Adipocyte (in vitro differentiated cells): ENCODE data around the gene OPN1LW.

ENCODE experiments used
- DNase-seq: peaks from one replicate; pipeline ENCODE4 v3.0.0-alpha.2; 2015; ENCODE audit warnings: low read depth
- H3K27me3 ChIP-seq: replicated peaks from 2 replicates; pipeline ENCODE4 v1.7.0; 2013; ENCODE audit warnings: mild to moderate bottlenecking, low read length, moderate library complexity; ENCODE audit not compliant: control insufficient read depth, insufficient read depth
- H3K36me3 ChIP-seq: 2 replicates; pipeline ENCODE4 v1.7.0; 2013; ENCODE audit warnings: low read length, mild to moderate bottlenecking, moderate library complexity; ENCODE audit not compliant: control insufficient read depth, insufficient read depth, severe bottlenecking
- H3K4me1 ChIP-seq: 2 replicates; pipeline ENCODE4 v1.7.0; 2013; ENCODE audit warnings: mild to moderate bottlenecking, low read length, moderate library complexity; ENCODE audit not compliant: control insufficient read depth, insufficient read depth
- H3K4me3 ChIP-seq: 2 replicates; pipeline ENCODE4 v1.7.0; 2013; ENCODE audit warnings: mild to moderate bottlenecking, low read length, moderate library complexity
- H3K9ac ChIP-seq: 2 replicates; pipeline ENCODE4 v1.7.0; 2013; ENCODE audit warnings: mild to moderate bottlenecking, low read length, moderate library complexity
- H3K9me3 ChIP-seq: 2 replicates; pipeline ENCODE4 v1.7.0; 2013; ENCODE audit warnings: mild to moderate bottlenecking, low read length, moderate library complexity; ENCODE audit not compliant: control insufficient read depth

Gene OPN1LW

DNA sequence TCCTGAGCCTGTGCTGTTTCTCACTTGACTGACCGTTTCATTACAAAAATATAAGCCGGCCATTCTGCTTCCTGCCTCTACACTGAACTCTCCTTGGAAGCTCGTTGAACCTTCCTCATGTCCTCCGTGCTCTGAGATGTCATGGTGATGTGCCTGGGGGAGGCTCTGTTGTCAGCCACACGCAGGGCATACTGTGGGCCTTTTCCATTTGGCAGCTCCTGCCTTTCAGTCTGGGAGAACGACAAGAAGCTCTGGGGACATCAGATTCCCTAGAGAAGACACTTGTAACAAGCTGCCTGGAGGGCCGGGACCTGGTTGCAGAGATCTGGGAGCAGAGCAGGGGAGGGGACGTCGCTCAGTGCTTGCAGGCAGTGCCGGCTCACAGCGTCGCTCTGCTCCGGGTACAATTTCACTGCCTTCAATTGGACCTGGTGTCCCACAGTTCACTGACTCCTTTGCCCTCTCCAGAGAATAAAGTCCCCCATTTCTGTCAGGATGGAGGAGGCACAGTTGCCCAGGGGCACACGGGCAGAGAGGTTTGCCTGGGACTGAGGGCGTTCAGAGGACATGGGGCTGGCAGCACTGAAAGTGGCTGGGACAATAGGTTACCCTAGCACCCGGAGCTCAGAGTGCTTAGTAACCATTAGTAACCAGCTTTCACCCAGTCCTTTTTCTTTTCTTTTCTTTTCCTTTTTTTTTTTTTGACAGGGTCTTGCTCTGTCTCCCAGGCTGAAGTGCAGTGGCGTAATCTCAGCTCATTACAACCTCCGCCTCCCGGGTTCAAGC is 27.4 kb upstream of the OPN1LW start:
- Histone ChIP-seq H3K27me3 (peaks cover 38% of the 10 kb centered on the region), H3K36me3 (no peaks in the 10 kb centered on the region)
- no peak for DNase-seq

GRCh38 chrX:154117566-154117965 is 26.5 kb upstream of the OPN1LW start:
- Histone ChIP-seq H3K36me3 (no peaks in the 10 kb centered on the region), H3K9ac (no peak overlapping the region), H3K4me3 (no peak overlapping the region), H3K4me1 (no peaks in the 10 kb centered on the region), H3K27me3 (peaks cover 38% of the 10 kb centered on the region), H3K9me3 (peaks cover 11% of the 10 kb centered on the region)
- DNase-seq = no peak

More for the DNA sequence above, 27.4 kb upstream of the OPN1LW start:
- H3K4me3 ChIP-seq = no peak overlapping the region
- no peaks in the 10 kb centered on the region for H3K4me1 ChIP-seq
- H3K9ac ChIP-seq = no peak overlapping the region
- peaks cover 11% of the 10 kb centered on the region for H3K9me3 ChIP-seq

DNA sequence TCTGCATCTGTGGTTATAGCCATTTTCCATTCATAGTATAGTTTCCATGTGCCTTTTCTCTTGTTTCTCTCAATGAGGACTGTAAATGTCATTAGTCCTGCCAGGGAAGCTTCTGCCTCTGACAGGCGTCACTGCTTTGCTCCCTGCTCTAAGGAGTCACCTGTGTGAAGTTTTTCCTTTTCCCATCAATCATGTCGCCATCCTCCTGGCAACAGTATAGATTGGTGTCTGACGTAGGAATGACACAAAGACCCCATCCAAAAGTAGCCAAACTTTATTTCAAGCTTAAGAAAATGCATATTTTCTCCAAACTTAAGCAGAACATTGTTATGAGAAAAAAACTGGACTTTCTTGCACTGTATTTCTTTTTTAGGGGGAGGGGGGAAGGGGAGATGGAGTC is 23.5 kb upstream of the OPN1LW start:
- Histone ChIP-seq H3K4me3 (no peak overlapping the region), H3K4me1 (no peaks in the 10 kb centered on the region)
- no peak for DNase-seq

DNA sequence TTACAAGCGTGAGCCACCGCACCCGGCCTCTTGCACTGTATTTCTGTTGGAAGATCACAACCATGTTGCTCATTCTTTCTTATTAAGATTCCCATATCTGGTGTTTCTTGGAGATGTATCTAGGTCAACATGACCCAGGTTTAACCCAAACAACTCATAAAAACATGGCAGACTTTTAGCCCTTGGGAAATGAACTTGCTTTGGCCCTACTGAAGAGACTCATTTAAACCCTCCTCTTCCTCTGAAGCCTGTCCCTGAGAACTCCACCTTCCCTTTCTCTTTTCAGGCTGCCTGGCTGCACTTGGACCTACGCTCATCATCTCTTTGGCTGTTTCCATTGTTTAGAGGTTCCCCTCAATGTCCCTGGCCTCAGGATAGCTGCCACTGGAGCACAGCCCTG is 22.8 kb upstream of the OPN1LW start:
- Histone ChIP-seq H3K9ac (no peak overlapping the region), H3K4me1 (no peaks in the 10 kb centered on the region), H3K9me3 (peaks cover 14% of the 10 kb centered on the region), H3K27me3 (peaks cover 18% of the 10 kb centered on the region), H3K36me3 (no peaks in the 10 kb centered on the region), H3K4me3 (no peak overlapping the region)
- DNase-seq = no peak

More for the DNA sequence above, 23.5 kb upstream of the OPN1LW start:
- Histone ChIP-seq H3K9me3 (peaks cover 11% of the 10 kb centered on the region), H3K27me3 (peaks cover 22% of the 10 kb centered on the region), H3K36me3 (no peaks in the 10 kb centered on the region), H3K9ac (no peak overlapping the region)

GRCh38 chrX:154121961-154122360 is 22.1 kb upstream of the OPN1LW start:
- Histone ChIP-seq H3K4me3 (no peak overlapping the region), H3K4me1 (no peaks in the 10 kb centered on the region), H3K27me3 (peaks cover 10% of the 10 kb centered on the region), H3K9ac (no peak overlapping the region), H3K36me3 (no peaks in the 10 kb centered on the region), H3K9me3 (peaks cover 14% of the 10 kb centered on the region)
- no peak for DNase-seq

- peaks cover 8% of the 10 kb centered on the region for H3K27me3 ChIP-seq
- no peak overlapping the region for H3K4me3 ChIP-seq
- H3K9ac ChIP-seq = no peak overlapping the region
- no peaks in the 10 kb centered on the region for H3K36me3 ChIP-seq
- no peak for DNase-seq
- H3K4me1 ChIP-seq = no peaks in the 10 kb centered on the region
- peaks cover 8% of the 10 kb centered on the region for H3K9me3 ChIP-seq
Measured at GRCh38 chrX:154123241-154124219, 20.5 kb upstream of the OPN1LW start.

GRCh38 chrX:154125391-154126040 is 18.5 kb upstream of the OPN1LW start:
- H3K27me3 ChIP-seq = peaks cover 8% of the 10 kb centered on the region
- H3K36me3 ChIP-seq = no peaks in the 10 kb centered on the region
- no peak for DNase-seq
- H3K4me3 ChIP-seq = no peak overlapping the region
- H3K9ac ChIP-seq = no peak overlapping the region
- H3K4me1 ChIP-seq = no peaks in the 10 kb centered on the region
- peaks cover 5% of the 10 kb centered on the region for H3K9me3 ChIP-seq

GRCh38 chrX:154126101-154126500 is 17.9 kb upstream of the OPN1LW start:
- no peaks in the 10 kb centered on the region for H3K36me3 ChIP-seq
- no peak overlapping the region for H3K9ac ChIP-seq
- H3K4me3 ChIP-seq = no peak overlapping the region
- peaks cover 8% of the 10 kb centered on the region for H3K27me3 ChIP-seq
- no peak for DNase-seq
- no peaks in the 10 kb centered on the region for H3K4me1 ChIP-seq
- H3K9me3 ChIP-seq = peaks cover 3% of the 10 kb centered on the region

GRCh38 chrX:154131955-154132354 is 12.1 kb upstream of the OPN1LW start:
- H3K4me3 ChIP-seq = no peak overlapping the region
- no peaks in the 10 kb centered on the region for H3K36me3 ChIP-seq
- no peaks in the 10 kb centered on the region for H3K4me1 ChIP-seq
- peaks cover 21% of the 10 kb centered on the region for H3K27me3 ChIP-seq
- DNase-seq = no peak
- no peak overlapping the region for H3K9ac ChIP-seq
- no peaks in the 10 kb centered on the region for H3K9me3 ChIP-seq

DNA sequence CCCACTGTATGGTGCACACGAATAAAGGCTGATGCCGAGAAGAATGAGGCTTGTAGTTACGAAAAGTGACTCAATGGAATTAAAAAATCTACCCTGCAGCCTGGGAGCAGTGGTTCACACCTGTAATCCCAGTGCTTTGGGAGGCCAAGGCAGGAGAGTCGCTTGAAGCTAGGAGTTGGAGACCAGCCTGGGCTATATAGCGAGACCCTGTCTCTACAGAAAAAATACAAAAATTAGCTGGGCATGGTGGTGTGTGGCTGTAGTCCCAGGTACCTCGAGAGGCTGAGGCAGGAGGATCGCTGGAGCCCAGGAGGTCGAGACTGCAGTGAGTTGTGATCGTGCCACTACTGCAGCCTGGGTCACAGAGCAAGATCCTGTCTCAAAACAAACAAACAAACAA is 11.7 kb upstream of the OPN1LW start:
- no peaks in the 10 kb centered on the region for H3K9me3 ChIP-seq
- no peaks in the 10 kb centered on the region for H3K36me3 ChIP-seq
- H3K4me1 ChIP-seq = no peaks in the 10 kb centered on the region
- peaks cover 18% of the 10 kb centered on the region for H3K27me3 ChIP-seq
- no peak for DNase-seq
- no peak overlapping the region for H3K9ac ChIP-seq
- H3K4me3 ChIP-seq = no peak overlapping the region
